PC-9 (cell line): ENCODE measurements around the gene FOSB. TPM values are rescaled to one million over a fixed set of nuclear protein-coding genes. Genes with fewer than 3 reads are reported as not detected.

Experiments
- BruUV-seq: library from RNA; stranded (reverse); fragments of 400-500 nt; replicated peaks from 2 replicates; lab custom pipeline; 2021; lab: Mats Ljungman, UMichigan
- CTCF ChIA-PET: fragments of 300-600 bp; sonication (Branson Sonifier 250); formaldehyde crosslinking; loops from one replicate; lab custom pipeline; 2022; ENCODE audit warnings: antibody characterized with exemption; lab: Charles Lee
- POLR2A ChIA-PET: fragments of 300-600 bp; sonication (Branson Sonifier 250); formaldehyde crosslinking; loops from one replicate; lab custom pipeline; 2022; ENCODE audit warnings: antibody characterized with exemption; ENCODE audit not compliant: unreplicated experiment; lab: Charles Lee
- DNase-seq, 2 experiments: peaks; one replicate each; pipeline versions ENCODE4 v3.0.0 to v3.0.0-alpha.2; 2015 to 2022; ENCODE audit warnings: mixed read lengths in 1 of 2
- H2AFZ ChIP-seq: fragments of 200-600 bp; sonication (generic); 2 replicates; pipeline ENCODE4 v1.8.1; 2017; ENCODE audit warnings: antibody characterized with exemption
- H3F3A ChIP-seq: fragments of 200-600 bp; sonication (generic); 2 replicates; pipeline ENCODE4 v1.8.1; 2017; ENCODE audit warnings: antibody characterized with exemption, mild to moderate bottlenecking, low read depth; ENCODE audit not compliant: insufficient read depth
- H3K27ac ChIP-seq: fragments of 200-600 bp; sonication (generic); 2 replicates; pipeline ENCODE4 v1.6.1; 2016; ENCODE audit warnings: mixed run types
- H3K27me3 ChIP-seq: fragments of 200-600 bp; sonication (generic); 2 replicates; pipeline ENCODE4 v1.6.1; 2016; ENCODE audit warnings: low read depth, mixed run types; ENCODE audit not compliant: insufficient read depth
- H3K36me3 ChIP-seq: fragments of 200-600 bp; sonication (generic); 2 replicates; pipeline ENCODE4 v1.6.1; 2016; ENCODE audit warnings: low read depth, mixed run types
- H3K4me1 ChIP-seq: fragments of 200-600 bp; sonication (generic); replicated peaks from 2 replicates; pipeline ENCODE4 v1.6.1; 2016; ENCODE audit warnings: mixed run types; ENCODE audit not compliant: insufficient read depth
- H3K4me2 ChIP-seq: fragments of 200-600 bp; sonication (generic); 2 replicates; pipeline ENCODE4 v1.6.1; 2017; ENCODE audit warnings: mixed run types
- H3K4me3 ChIP-seq: fragments of 200-600 bp; sonication (generic); 2 replicates; pipeline ENCODE4 v1.6.1; 2016; ENCODE audit warnings: mixed run types
- H3K79me2 ChIP-seq: fragments of 200-600 bp; sonication (generic); 2 replicates; pipeline ENCODE4 v1.6.1; 2017; ENCODE audit warnings: low read depth, mixed run types
- H3K9me2 ChIP-seq: fragments of 200-600 bp; sonication (generic); 2 replicates; pipeline ENCODE4 v1.8.1; 2017; ENCODE audit warnings: mild to moderate bottlenecking; ENCODE audit not compliant: insufficient read depth
- H3K9me3 ChIP-seq: fragments of 200-600 bp; sonication (generic); 2 replicates; pipeline ENCODE4 v1.8.1; 2016; ENCODE audit warnings: low read depth; ENCODE audit not compliant: insufficient read depth
- H4K20me1 ChIP-seq: fragments of 200-600 bp; sonication (generic); 2 replicates; pipeline ENCODE4 v1.8.1; 2017; ENCODE audit not compliant: insufficient read depth
- CTCF ChIP-seq: fragments of 200-600 bp; sonication (generic); conservative IDR thresholded peaks from 2 replicates; pipeline ENCODE4 v1.6.1; 2017; ENCODE audit warnings: mixed run types, antibody characterized with exemption, mild to moderate bottlenecking, moderate library complexity
- EZH2 ChIP-seq: fragments of 200-600 bp; sonication (generic); IDR thresholded peaks from 2 replicates; pipeline ENCODE4 v1.8.0; 2017; ENCODE audit warnings: antibody characterized with exemption, low read depth
- intact Hi-C: fragments of 100-400 bp; cut with micrococcal nuclease; formaldehyde crosslinking; loops from one replicate; pipeline ENCODE4 v1.10.0; 2022; ENCODE audit not compliant: unreplicated experiment
- total RNA-seq: library from RNA; stranded (reverse); gene quantifications from 2 replicates; pipeline ENCODE4 v1.2.3, GENCODE V29; 2021

Gene FOSB
- total RNA-seq, 1 experiment from 2014 or later = 7.9 TPM

GRCh38 chr19:45518469-45518826 lies 50.7 kb downstream of the FOSB start:
- TF ChIP-seq CTCF = no peak
- TF ChIP-seq EZH2 = no peak
- DNase-seq = no peak
- Histone ChIP-seq H3K27me3 (no peaks in the 10 kb centered on the region), H3K79me2 (peaks cover 27% of the 10 kb centered on the region), H3K4me2 (no peak overlapping the region), H3K9me3 (no peaks in the 10 kb centered on the region), H3F3A (peaks cover 78% of the 10 kb centered on the region), H3K36me3 (peaks cover 10% of the 10 kb centered on the region; the same call in 1 of the 2 replicates), H3K9me2 (no peaks in the 10 kb centered on the region), H3K4me1 (peaks cover 48% of the 10 kb centered on the region), H3K27ac (no peak overlapping the region), H2AFZ (no peak overlapping the region), H4K20me1 (peaks cover 36% of the 10 kb centered on the region), H3K4me3 (no peak overlapping the region)
- ChIA-PET CTCF (no interaction called here), POLR2A (no interaction called here)
- intact Hi-C loops = no loop called here
- no TSS peak for BruUV-seq

- Histone ChIP-seq H3K4me3 (no peak overlapping the region), H3K36me3 (peaks cover 26% of the 10 kb centered on the region), H3F3A (peaks cover 81% of the 10 kb centered on the region), H2AFZ (no peak overlapping the region), H3K27ac (0 out of 2 replicates have a peak overlapping the region, but pooled peaks have one; percentile 17), H4K20me1 (0 out of 2 replicates have a peak, but pooled peaks cover 2% of the 10 kb centered on the region), H3K9me2 (no peaks in the 10 kb centered on the region), H3K79me2 (no peaks in the 10 kb centered on the region), H3K4me1 (peaks cover 35% of the 10 kb centered on the region), H3K4me2 (no peak overlapping the region), H3K27me3 (no peaks in the 10 kb centered on the region), H3K9me3 (no peaks in the 10 kb centered on the region)
- TF ChIP-seq EZH2 (no peak), CTCF (no peak)
- CTCF ChIA-PET = interaction anchor here (0.6 kb wide), 1 partner anchor 12 kb away, joined by 3 read pairs; no protein-coding TSS in a partner anchor
- BruUV-seq = no TSS peak
- POLR2A ChIA-PET = no interaction called here
- DNase-seq = no peak
- intact Hi-C loops = loop anchor here (2.0 kb wide), 1 partner anchor 159 kb away; no protein-coding TSS in a partner anchor
These were observed 54.5 kb downstream of the FOSB start for GRCh38 chr19:45522010-45522941.

GRCh38 chr19:45523642-45524256 lies 56.0 kb downstream of the FOSB start:
- H3K9me3 ChIP-seq = no peaks in the 10 kb centered on the region
- DNase-seq = peak; percentile 75 to 81
- ChIA-PET POLR2A (no interaction called here), CTCF (no interaction called here)
- H3K4me1 ChIP-seq = peaks cover 36% of the 10 kb centered on the region
- no peak overlapping the region for H2AFZ ChIP-seq
- H4K20me1 ChIP-seq = no peaks in the 10 kb centered on the region
- peak overlapping the region; percentile 17; the same call in 1 of the 2 replicates for H3K27ac ChIP-seq
- TF ChIP-seq CTCF = peak; percentile 98
- TF ChIP-seq EZH2 = no peak
- no peaks in the 10 kb centered on the region for H3K27me3 ChIP-seq
- peaks cover 23% of the 10 kb centered on the region for H3K36me3 ChIP-seq
- no peak overlapping the region for H3K4me3 ChIP-seq
- H3F3A ChIP-seq = peaks cover 86% of the 10 kb centered on the region
- no peaks in the 10 kb centered on the region for H3K79me2 ChIP-seq
- H3K9me2 ChIP-seq = no peaks in the 10 kb centered on the region
- intact Hi-C loops = loop anchor here (1.0 to 2.0 kb wide), 3 partner anchors 47 to 157 kb away; no protein-coding TSS in a partner anchor
- BruUV-seq = no TSS peak
- no peak overlapping the region for H3K4me2 ChIP-seq
